ENCODE data around the gene C3. TPM values are rescaled to one million over a fixed set of nuclear protein-coding genes. Genes with fewer than 3 reads are reported as not detected.
"Not testable (repeated sequence)": the region's sequence is repeated elsewhere in the genome, so short reads cannot be mapped to it uniquely, and the experiment has no call there.

Gene C3
- total and polyA plus RNA-seq, 5 donors from 2014 or later = not detected

DNA sequence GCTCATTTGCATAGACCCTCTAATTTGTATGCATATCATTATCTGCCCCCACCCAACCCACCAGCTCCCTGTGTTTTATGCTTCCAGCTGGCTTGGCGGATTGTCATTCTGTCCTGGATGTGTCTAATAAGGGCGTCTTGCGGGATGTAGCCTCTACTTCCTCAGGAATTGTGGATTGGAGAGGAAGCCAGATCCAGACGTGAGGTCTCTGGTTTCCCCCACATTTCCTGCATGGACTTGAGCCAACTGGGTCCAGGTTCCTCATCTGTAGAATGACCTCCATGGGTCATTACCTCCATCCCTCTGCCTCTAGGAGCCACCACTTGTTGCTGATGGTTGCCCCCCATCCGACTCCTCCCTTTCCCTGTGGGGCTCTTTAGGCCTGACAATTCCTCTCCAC lies 57.7 kb downstream of the C3 start:
- H3K27ac Mint-ChIP-seq = peak overlapping the region in 1 of 3 donors; percentile 48
- ATAC-seq (ENCODE audit: low read depth in 2 of 2) = no peak

DNA sequence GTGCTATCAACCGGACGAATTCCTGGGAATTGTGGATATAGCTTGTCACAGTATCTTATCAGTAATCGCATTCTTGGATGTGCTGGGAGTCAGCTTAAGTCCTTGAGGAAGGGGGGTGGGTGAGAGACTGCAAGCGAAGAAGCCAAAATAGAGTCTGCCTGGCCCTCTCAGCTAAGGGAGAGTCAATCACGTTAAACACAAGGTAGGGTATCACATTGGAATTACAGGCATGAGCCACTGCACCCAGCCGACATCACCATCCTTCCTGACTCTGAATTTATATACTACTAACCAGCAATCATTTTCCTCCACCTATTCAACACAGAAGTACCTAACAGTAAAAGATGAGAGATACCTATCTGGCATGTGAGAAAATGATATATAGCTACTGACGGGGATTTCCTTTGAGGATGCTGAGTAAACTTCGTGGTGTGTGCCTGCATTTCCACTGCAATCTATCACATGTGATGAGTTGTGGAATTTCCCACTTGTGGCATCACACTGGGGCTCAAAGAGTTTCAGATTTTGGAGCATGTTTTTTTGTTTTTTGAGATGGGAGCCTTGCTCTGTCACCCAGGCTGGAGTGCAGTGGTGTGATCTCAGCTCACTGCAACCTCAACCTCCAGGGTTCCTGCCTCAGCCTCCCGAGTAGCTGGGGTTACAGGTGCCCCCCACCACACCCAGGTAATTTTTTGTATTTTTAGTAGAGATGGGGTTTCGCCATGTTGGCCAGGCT lies 58.8 kb downstream of the C3 start:
- H3K27me3 Mint-ChIP-seq; H3K27me3 ChIP-seq (ENCODE audit: control insufficient read depth, insufficient read depth, low read length); H3K36me3 Mint-ChIP-seq; H3K4me3 ChIP-seq (ENCODE audit: low read depth, low read length); H3K9me3 ChIP-seq (ENCODE audit: control insufficient read depth in 2 of 2, low read length in 2 of 2); H3K9me3 Mint-ChIP-seq: not testable (repeated sequence)
- H3K36me3 ChIP-seq (ENCODE audit: control insufficient read depth, insufficient read depth, low read length) = peaks cover 24% of the 10 kb centered on the region
- peak overlapping the region in 2 of 3 donors; percentile 65 to 72 for H3K27ac Mint-ChIP-seq
- H3K4me3 Mint-ChIP-seq = peak overlapping the region in 1 of 4 donors; percentile 50
- ATAC-seq (ENCODE audit: low read depth in 2 of 2) (peak; percentile 63 to 70), DNase-seq (peak; percentile 28 to 50 (median 31))
- peaks cover 5 to 15% (median 12%) of the 10 kb centered on the region in 4 donors for H3K4me1 Mint-ChIP-seq
- peaks cover 25% of the 10 kb centered on the region for H3K4me1 ChIP-seq (ENCODE audit: control insufficient read depth, insufficient read depth, low read length, poor library complexity, severe bottlenecking)
- H3K27ac ChIP-seq (ENCODE audit: insufficient read depth, low read length, poor library complexity, severe bottlenecking) = peak overlapping the region; percentile 72

More for the DNA sequence above, 57.7 kb downstream of the C3 start:
- Mint-ChIP-seq H3K9me3 (no peaks in the 10 kb centered on the region), H3K4me1 (peaks cover 5 to 23% (median 18%) of the 10 kb centered on the region in 4 donors), H3K27me3 (no peaks in the 10 kb centered on the region), H3K4me3 (no peak overlapping the region), H3K36me3 (peaks cover 9% of the 10 kb centered on the region)
- Histone ChIP-seq H3K27ac (ENCODE audit: insufficient read depth, low read length, poor library complexity, severe bottlenecking) (peak overlapping the region; percentile 72), H3K27me3 (ENCODE audit: control insufficient read depth, insufficient read depth, low read length) (no peaks in the 10 kb centered on the region), H3K9me3 (ENCODE audit: control insufficient read depth in 2 of 2, low read length in 2 of 2) (no peaks in the 10 kb centered on the region), H3K36me3 (ENCODE audit: control insufficient read depth, insufficient read depth, low read length) (peaks cover 24% of the 10 kb centered on the region), H3K4me1 (ENCODE audit: control insufficient read depth, insufficient read depth, low read length, poor library complexity, severe bottlenecking) (peaks cover 32% of the 10 kb centered on the region), H3K4me3 (ENCODE audit: low read depth, low read length) (no peak overlapping the region)
- DNase-seq = no peak

DNA sequence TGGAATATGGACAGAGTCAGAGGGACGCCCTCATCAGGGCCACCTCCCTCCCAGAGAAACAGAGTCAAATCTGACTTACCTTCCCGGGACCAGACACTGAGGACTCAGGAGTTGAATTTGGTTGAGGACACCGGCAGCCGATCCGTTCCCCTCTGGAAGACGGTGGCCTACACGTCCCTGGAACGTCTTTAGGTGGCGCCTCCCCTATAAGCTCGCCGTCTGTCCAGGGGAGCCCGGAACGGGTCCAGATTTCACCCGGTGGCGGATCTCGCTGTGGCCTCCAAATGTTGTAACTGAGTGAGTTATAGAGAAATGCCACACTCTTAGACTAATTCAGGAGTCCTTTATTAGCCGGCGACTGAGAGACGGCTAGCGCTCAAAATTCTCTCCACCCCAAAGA lies 59.5 kb downstream of the C3 start:
- H3K27me3 ChIP-seq (ENCODE audit: control insufficient read depth, insufficient read depth, low read length) = no peaks in the 10 kb centered on the region
- H3K36me3 ChIP-seq (ENCODE audit: control insufficient read depth, insufficient read depth, low read length) = peaks cover 18% of the 10 kb centered on the region
- H3K4me3 ChIP-seq (ENCODE audit: low read depth, low read length) = no peak overlapping the region
- Mint-ChIP-seq H3K36me3 (peaks cover 9% of the 10 kb centered on the region), H3K4me1 (peaks cover 5 to 17% (median 15%) of the 10 kb centered on the region in 4 donors), H3K4me3 (no peak overlapping the region), H3K27ac (peak overlapping the region in 2 of 3 donors; percentile 55 to 58), H3K27me3 (no peaks in the 10 kb centered on the region), H3K9me3 (no peaks in the 10 kb centered on the region)
- ATAC-seq (ENCODE audit: low read depth in 2 of 2) (no peak), DNase-seq (no peak)
- no peak overlapping the region for H3K27ac ChIP-seq (ENCODE audit: insufficient read depth, low read length, poor library complexity, severe bottlenecking)
- peaks cover 25% of the 10 kb centered on the region for H3K4me1 ChIP-seq (ENCODE audit: control insufficient read depth, insufficient read depth, low read length, poor library complexity, severe bottlenecking)
- H3K9me3 ChIP-seq (ENCODE audit: control insufficient read depth in 2 of 2, low read length in 2 of 2) = no peaks in the 10 kb centered on the region

DNA sequence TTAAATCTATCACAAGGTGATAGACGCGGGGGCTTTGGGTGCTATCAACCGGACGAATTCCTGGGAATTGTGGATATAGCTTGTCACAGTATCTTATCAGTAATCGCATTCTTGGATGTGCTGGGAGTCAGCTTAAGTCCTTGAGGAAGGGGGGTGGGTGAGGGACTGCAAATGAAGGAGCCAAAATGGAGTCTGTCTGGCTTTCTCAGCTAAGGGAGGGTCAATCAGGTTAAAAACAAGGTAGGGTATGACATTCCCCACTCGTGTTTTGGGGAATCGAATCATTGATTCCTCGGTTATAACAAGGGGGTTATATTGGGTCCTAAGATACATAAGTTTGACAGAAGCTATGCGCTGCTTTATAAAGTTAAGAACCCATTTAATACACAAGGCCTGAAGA lies 64.1 kb downstream of the C3 start:
- Mint-ChIP-seq H3K4me1 (peaks cover under 1 to 44% (median 23%) of the 10 kb centered on the region in 4 donors), H3K27ac (peak overlapping the region in 2 of 3 donors; percentile 60 to 66), H3K4me3 (peak overlapping the region in 1 of 4 donors; percentile 46)
- H3K9me3 ChIP-seq (ENCODE audit: control insufficient read depth in 2 of 2, low read length in 2 of 2); H3K36me3 Mint-ChIP-seq; H3K36me3 ChIP-seq (ENCODE audit: control insufficient read depth, insufficient read depth, low read length); H3K9me3 Mint-ChIP-seq; H3K27ac ChIP-seq (ENCODE audit: insufficient read depth, low read length, poor library complexity, severe bottlenecking); H3K27me3 ChIP-seq (ENCODE audit: control insufficient read depth, insufficient read depth, low read length); H3K27me3 Mint-ChIP-seq; ATAC-seq (ENCODE audit: low read depth in 2 of 2); H3K4me3 ChIP-seq (ENCODE audit: low read depth, low read length); DNase-seq: not testable (repeated sequence)
- peaks cover 27% of the 10 kb centered on the region for H3K4me1 ChIP-seq (ENCODE audit: control insufficient read depth, insufficient read depth, low read length, poor library complexity, severe bottlenecking)

DNA sequence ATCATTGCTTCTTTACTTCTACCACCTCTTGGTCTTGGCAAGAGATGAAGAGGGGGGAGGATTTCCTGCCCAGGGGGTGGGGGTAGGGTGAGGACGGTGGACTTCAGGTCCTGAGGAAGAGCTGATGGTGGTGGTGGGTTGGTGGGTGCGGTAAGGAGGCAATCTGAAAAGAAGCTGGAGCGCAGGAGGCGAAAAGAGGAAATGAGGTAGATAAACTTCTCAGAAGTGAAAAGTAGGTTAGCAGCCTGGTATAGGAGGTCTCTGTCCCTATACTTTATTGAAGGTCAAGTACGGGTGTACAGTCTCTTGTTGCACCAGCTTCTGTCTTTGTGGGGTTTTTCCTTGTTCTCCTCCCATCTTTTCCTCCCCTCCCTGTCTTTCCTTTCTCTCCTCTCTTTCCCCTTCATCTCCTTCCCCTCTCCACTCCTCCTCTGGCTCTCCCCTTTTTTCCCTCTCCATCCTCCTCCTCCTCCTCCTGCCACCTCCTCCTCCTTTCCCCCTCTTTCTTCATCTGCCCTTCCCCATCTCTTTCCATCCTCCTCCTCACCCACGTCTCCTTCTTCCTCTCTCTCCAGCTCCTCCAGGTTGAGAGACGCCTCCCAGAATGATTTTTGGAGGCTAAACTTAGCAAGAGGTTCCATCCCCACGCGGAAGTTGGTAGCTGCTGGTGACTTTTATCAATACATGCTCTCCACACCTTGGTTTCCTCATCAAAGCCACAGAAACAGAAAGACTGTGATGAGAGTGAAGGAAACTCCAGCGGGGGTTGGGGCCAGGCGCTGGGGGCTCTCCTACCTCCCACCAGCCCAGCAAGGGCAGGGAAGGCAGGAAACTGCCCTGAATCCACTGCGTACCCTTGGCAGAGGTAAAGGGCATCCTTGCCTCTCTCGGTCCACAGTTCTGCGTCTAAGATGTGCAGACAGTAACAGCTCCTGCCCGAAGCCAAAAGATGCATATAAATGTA lies 65.8 kb downstream of the C3 start:
- Histone ChIP-seq H3K27ac (ENCODE audit: insufficient read depth, low read length, poor library complexity, severe bottlenecking) (peak overlapping the region; percentile 74), H3K9me3 (ENCODE audit: control insufficient read depth in 2 of 2, low read length in 2 of 2) (no peaks in the 10 kb centered on the region), H3K4me3 (ENCODE audit: low read depth, low read length) (peak overlapping the region; percentile 78), H3K4me1 (ENCODE audit: control insufficient read depth, insufficient read depth, low read length, poor library complexity, severe bottlenecking) (peaks cover 26% of the 10 kb centered on the region), H3K27me3 (ENCODE audit: control insufficient read depth, insufficient read depth, low read length) (no peaks in the 10 kb centered on the region), H3K36me3 (ENCODE audit: control insufficient read depth, insufficient read depth, low read length) (no peaks in the 10 kb centered on the region)
- H3K27me3 Mint-ChIP-seq = no peaks in the 10 kb centered on the region
- peak; percentile 60 to 71 for ATAC-seq (ENCODE audit: low read depth in 2 of 2)
- peak in 2 of 3 donors; percentile 19 to 90 for DNase-seq
- H3K36me3 Mint-ChIP-seq = peaks cover 3% of the 10 kb centered on the region
- peaks cover 0 to 37% (median 21%) of the 10 kb centered on the region in 4 donors for H3K4me1 Mint-ChIP-seq
- H3K27ac Mint-ChIP-seq = peak overlapping the region; percentile 90 to 98 (median 96)
- H3K4me3 Mint-ChIP-seq = peak overlapping the region; percentile 45 to 94 (median 88)
- no peaks in the 10 kb centered on the region for H3K9me3 Mint-ChIP-seq

DNA sequence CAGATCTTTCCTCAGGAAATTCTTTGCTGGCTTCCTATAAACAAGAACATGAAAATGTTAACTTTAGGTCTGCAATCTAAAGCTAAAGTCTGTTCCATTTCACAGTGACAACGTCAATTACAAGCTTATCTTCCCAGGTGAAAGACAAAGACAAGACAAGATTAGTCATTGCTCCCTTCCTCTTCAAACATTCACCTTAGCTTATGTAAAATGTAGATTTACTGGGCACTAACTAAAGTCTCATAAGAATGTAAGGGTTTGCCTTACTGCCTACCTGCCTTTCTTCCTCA lies 67.7 kb downstream of the C3 start:
- H3K27me3 ChIP-seq (ENCODE audit: control insufficient read depth, insufficient read depth, low read length) = no peaks in the 10 kb centered on the region
- no peaks in the 10 kb centered on the region for H3K9me3 ChIP-seq (ENCODE audit: control insufficient read depth in 2 of 2, low read length in 2 of 2)
- no peaks in the 10 kb centered on the region for H3K36me3 ChIP-seq (ENCODE audit: control insufficient read depth, insufficient read depth, low read length)
- ATAC-seq (ENCODE audit: low read depth in 2 of 2) = no peak
- H3K4me3 Mint-ChIP-seq = no peak overlapping the region
- DNase-seq = no peak
- H3K9me3 Mint-ChIP-seq = no peaks in the 10 kb centered on the region
- H3K27ac ChIP-seq (ENCODE audit: insufficient read depth, low read length, poor library complexity, severe bottlenecking) = peak overlapping the region; percentile 34
- H3K27me3 Mint-ChIP-seq = peaks cover 7% of the 10 kb centered on the region
- peaks cover 26% of the 10 kb centered on the region for H3K4me1 ChIP-seq (ENCODE audit: control insufficient read depth, insufficient read depth, low read length, poor library complexity, severe bottlenecking)
- H3K36me3 Mint-ChIP-seq = no peaks in the 10 kb centered on the region
- H3K27ac Mint-ChIP-seq = peak overlapping the region; percentile 1 to 79 (median 52)
- H3K4me1 Mint-ChIP-seq = peaks cover 0 to 34% (median 20%) of the 10 kb centered on the region in 4 donors
- no peak overlapping the region for H3K4me3 ChIP-seq (ENCODE audit: low read depth, low read length)

DNA sequence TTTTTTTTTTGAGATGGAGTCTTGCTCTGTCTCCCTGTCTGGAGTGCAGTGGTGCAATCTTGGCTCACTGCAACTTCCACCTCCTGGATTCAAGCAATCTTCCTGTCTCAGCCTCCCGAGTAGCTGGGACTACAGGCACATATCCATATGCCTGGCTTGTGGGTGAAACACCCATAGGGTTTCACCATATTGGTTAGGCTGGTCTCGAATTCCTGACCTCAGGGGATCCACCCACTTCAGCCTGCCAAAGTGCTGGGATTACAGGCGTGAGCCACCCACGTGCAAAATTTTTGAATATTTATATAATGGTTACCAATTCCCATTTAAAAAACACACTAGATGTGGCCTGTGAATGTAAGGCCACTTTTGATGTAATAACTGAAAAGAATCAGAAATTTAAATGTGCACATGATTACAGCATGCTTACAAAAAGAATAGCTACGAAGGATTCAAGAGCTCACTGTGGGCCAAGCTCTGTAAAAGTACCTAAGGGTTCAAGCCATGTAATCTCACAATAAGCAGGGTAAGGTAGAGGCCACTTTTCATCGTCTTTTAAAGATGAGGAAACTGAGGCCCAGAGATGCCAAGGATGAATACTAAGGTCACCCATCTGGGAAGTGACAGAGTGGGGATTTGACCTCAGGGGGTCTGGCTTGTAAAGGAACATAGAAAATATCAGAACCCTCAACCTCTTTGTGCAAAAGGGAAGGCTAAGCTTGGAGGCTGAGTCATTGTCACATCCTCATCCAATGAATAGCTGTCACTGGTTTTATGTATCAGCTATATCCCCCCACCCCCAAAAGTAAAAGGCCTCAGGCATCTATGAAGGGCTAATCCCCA lies 68.3 kb downstream of the C3 start:
- Histone ChIP-seq H3K27ac (ENCODE audit: insufficient read depth, low read length, poor library complexity, severe bottlenecking) (peak overlapping the region; percentile 34), H3K27me3 (ENCODE audit: control insufficient read depth, insufficient read depth, low read length) (no peaks in the 10 kb centered on the region), H3K36me3 (ENCODE audit: control insufficient read depth, insufficient read depth, low read length) (no peaks in the 10 kb centered on the region), H3K9me3 (ENCODE audit: control insufficient read depth in 2 of 2, low read length in 2 of 2) (no peaks in the 10 kb centered on the region), H3K4me1 (ENCODE audit: control insufficient read depth, insufficient read depth, low read length, poor library complexity, severe bottlenecking) (peaks cover 26% of the 10 kb centered on the region), H3K4me3 (ENCODE audit: low read depth, low read length) (no peak overlapping the region)
- H3K4me3 Mint-ChIP-seq = no peak overlapping the region
- DNase-seq (no peak), ATAC-seq (ENCODE audit: low read depth in 2 of 2) (no peak)
- H3K27me3 Mint-ChIP-seq = peaks cover 7% of the 10 kb centered on the region
- H3K27ac Mint-ChIP-seq = peak overlapping the region; percentile 1 to 79 (median 9)
- H3K4me1 Mint-ChIP-seq = peaks cover 0 to 34% (median 20%) of the 10 kb centered on the region in 4 donors
- H3K9me3 Mint-ChIP-seq = no peaks in the 10 kb centered on the region
- no peaks in the 10 kb centered on the region for H3K36me3 Mint-ChIP-seq
